HepG2 (cell line): ENCODE data around the gene GPBP1. TPM values are rescaled to one million over a fixed set of nuclear protein-coding genes. Genes with fewer than 3 reads are reported as not detected.
A peak's percentile ranks its signal among the peaks of the same experiment; 100 is the strongest.

Source experiments
- ATAC-seq: fragments of 200-7000 bp; cut with Tn5 transposase; 3 replicates; pipeline ENCODE4 v1.9.1; 2020; ENCODE audit warnings: mild to moderate bottlenecking, moderate library complexity
- BruUV-seq: library from RNA; stranded (reverse); fragments of 400-500 nt; replicated peaks from 2 replicates; lab custom pipeline; 2021; lab: Mats Ljungman, UMichigan
- CTCF ChIA-PET: fragments of 300-600 bp; formaldehyde crosslinking; extraction: SDS; loops from one replicate; lab custom pipeline; 2021; ENCODE audit warnings: low total read pairs, inconsistent platforms, low intra/inter-chr PET ratio; lab: Yijun Ruan, JAX
- POLR2A ChIA-PET: fragments of 350-600 bp; sonication (Branson Sonifier 250); formaldehyde crosslinking; loops from one replicate; lab custom pipeline; 2020; ENCODE audit warnings: antibody characterized with exemption, inconsistent platforms; lab: Yijun Ruan, JAX
- DNase-seq: peaks from one replicate; pipeline ENCODE4 v3.0.0-alpha.2; 2015; ENCODE audit warnings: low spot score
- FAIRE-seq: peaks from 3 replicates; lab custom pipeline; 2011; peaks lifted over from hg19 to GRCh38; lab: Jason Lieb, UNC
- H2AFZ ChIP-seq: one replicate; pipeline ENCODE4 v1.6.1; 2011; ENCODE audit warnings: low read length, inconsistent platforms
- H3K27ac ChIP-seq: fragments of 300-600 bp; 3 replicates; pipeline ENCODE4 v1.8.0; 2011; ENCODE audit warnings: mixed run types, mild to moderate bottlenecking, mixed read lengths, low read length, inconsistent platforms; ENCODE audit not compliant: insufficient read depth; ENCODE audit errors: extremely low read length
- H3K27me3 ChIP-seq, 2 experiments: fragments of 200-600 bp in 1 of 2; 2 replicates in 1 of 2; 3 replicates in 1 of 2; pipeline versions ENCODE4 v1.6.0 to v1.8.0; 2011; ENCODE audit warnings: low read length in 2 of 2, mild to moderate bottlenecking in 2 of 2, moderate library complexity in 2 of 2, inconsistent platforms in 1 of 2; ENCODE audit not compliant: insufficient read depth in 2 of 2, control insufficient read depth in 1 of 2
- H3K36me3 ChIP-seq, 2 experiments: fragments of 200-600 bp in 1 of 2; replicated peaks in 1 of 2; 2 replicates in 1 of 2; 3 replicates in 1 of 2; pipeline versions ENCODE4 v1.5.1 to v1.8.0; 2011; ENCODE audit warnings: low read length in 2 of 2, inconsistent platforms in 1 of 2; ENCODE audit not compliant: insufficient read depth in 2 of 2, control insufficient read depth in 1 of 2
- H3K4me1 ChIP-seq: 2 replicates; pipeline ENCODE4 v1.5.1; 2012; ENCODE audit warnings: low read length, inconsistent platforms; ENCODE audit not compliant: insufficient read depth
- H3K4me2 ChIP-seq: 2 replicates; pipeline ENCODE4 v1.6.0; 2011; ENCODE audit warnings: low read depth, low read length, inconsistent platforms
- H3K4me3 ChIP-seq, 3 experiments: fragments of 200-600 bp in 1 of 3; sonication (generic), shearing (Covaris generic) in 1 of 3; replicated peaks in 1 of 3; 2 replicates each; pipeline ENCODE4 v1.5.1; 2011 to 2016; ENCODE audit warnings: low read length in 3 of 3, inconsistent platforms in 2 of 3, low read depth in 2 of 3, mild to moderate bottlenecking in 2 of 3, control low read depth in 1 of 3, mixed read lengths in 1 of 3; ENCODE audit not compliant: insufficient read depth in 1 of 3
- H3K79me2 ChIP-seq: one replicate; pipeline ENCODE4 v1.6.1; 2011; ENCODE audit warnings: low read length, inconsistent platforms; ENCODE audit not compliant: insufficient read depth
- H3K9ac ChIP-seq: 2 replicates; pipeline ENCODE4 v1.6.0; 2011; ENCODE audit warnings: mild to moderate bottlenecking, low read depth, low read length, inconsistent platforms; ENCODE audit not compliant: insufficient read depth
- H3K9me3 ChIP-seq: 2 replicates; pipeline ENCODE4 v1.5.1; 2012; ENCODE audit warnings: mild to moderate bottlenecking, low read length
- H4K20me1 ChIP-seq: 2 replicates; pipeline ENCODE4 v1.6.0; 2011; ENCODE audit warnings: inconsistent platforms, mild to moderate bottlenecking, low read length, moderate library complexity; ENCODE audit not compliant: insufficient read depth
- AKAP8 ChIP-seq: sonication (generic); formaldehyde crosslinking; IDR thresholded peaks from 2 replicates; pipeline ENCODE4 v1.5.1; 2020; ENCODE audit warnings: mild to moderate bottlenecking, missing genetic modification reagents
- CEBPG ChIP-seq: IDR thresholded peaks from 2 replicates; pipeline ENCODE4 v1.6.1; 2016
- DNMT1 ChIP-seq: sonication (generic); formaldehyde crosslinking; IDR thresholded peaks from 2 replicates; pipeline ENCODE4 v1.5.1; 2020; ENCODE audit warnings: mild to moderate bottlenecking, missing genetic modification reagents
- ELK4 ChIP-seq: sonication (generic); formaldehyde crosslinking; IDR thresholded peaks from 2 replicates; pipeline ENCODE4 v1.9.0; 2021; ENCODE audit warnings: missing genetic modification reagents, borderline replicate concordance
- ESRRA ChIP-seq: sonication (generic); formaldehyde crosslinking; IDR thresholded peaks from 2 replicates; pipeline ENCODE4 v1.5.1; 2020; ENCODE audit warnings: mild to moderate bottlenecking, low read depth, missing genetic modification reagents
- FOXK1 ChIP-seq: sonication (generic); formaldehyde crosslinking; IDR thresholded peaks from 2 replicates; pipeline ENCODE4 v1.4.0; 2020; ENCODE audit warnings: low read depth, missing genetic modification reagents, borderline replicate concordance
- KMT2A ChIP-seq: sonication (generic); formaldehyde crosslinking; IDR thresholded peaks from 2 replicates; pipeline ENCODE4 v1.4.0; 2020; ENCODE audit warnings: missing genetic modification reagents
- NPAS2 ChIP-seq: sonication (generic); formaldehyde crosslinking; IDR thresholded peaks from 2 replicates; pipeline ENCODE4 v1.8.0; 2022; ENCODE audit warnings: mild to moderate bottlenecking, missing genetic modification reagents, borderline replicate concordance
- ZFP36L1 ChIP-seq: sonication (generic); formaldehyde crosslinking; IDR thresholded peaks from 2 replicates; pipeline ENCODE4 v1.8.0; 2022; ENCODE audit warnings: mild to moderate bottlenecking, missing genetic modification reagents, moderate library complexity
- ZNF383 ChIP-seq: sonication (generic); formaldehyde crosslinking; IDR thresholded peaks from 2 replicates; pipeline ENCODE4 v1.4.0; 2020; ENCODE audit warnings: missing genetic modification reagents, mild to moderate bottlenecking, borderline replicate concordance
- ZNF605 ChIP-seq: sonication (generic); formaldehyde crosslinking; IDR thresholded peaks from 2 replicates; pipeline ENCODE4 v1.8.0; 2022; ENCODE audit warnings: mild to moderate bottlenecking, missing genetic modification reagents
- WGBS: methylation state at CpG from one replicate; pipeline ENCODE4 v1.1.6; 2017; ENCODE audit warnings: low lambda C conversion rate; 5-methylcytosine and 5-hydroxymethylcytosine counted together
- in situ Hi-C: cut with HindIII; loops from 2 replicates; pipeline ENCODE4 v1.10.0; 2017; ENCODE audit warnings: low pct_unique_long_range_greater_than_20kb; ENCODE audit not compliant: extremely low pct_ligation_motif_present
- intact Hi-C: fragments of 100-400 bp; cut with micrococcal nuclease; formaldehyde crosslinking; loops from one replicate; pipeline ENCODE4 v1.10.0; 2022; ENCODE audit not compliant: unreplicated experiment
- polyA plus RNA-seq, 8 experiments: library from polyadenylated mRNA; depleted of rRNA in 3 of 8; stranded (reverse) in 7 of 8; unstranded in 1 of 8; fragments of >200 nt; fragmentation: Illumina TruSeq in 4 of 8; extraction: Trizol in 4 of 8; gene quantifications; 2 replicates each; pipeline versions ENCODE4 v1.2.1 to v1.2.3, GENCODE V29; 2011 to 2016; ENCODE audit warnings: low read depth in 4 of 8, missing spikeins in 1 of 8, mixed read lengths in 1 of 8; ENCODE audit not compliant: insufficient read depth in 1 of 8
- total RNA-seq, 5 experiments: library from RNA; depleted of rRNA; stranded (reverse); fragments of >200 nt; fragmentation: Illumina TruSeq; extraction: Trizol; gene quantifications; 2 replicates each; pipeline ENCODE4 v1.2.3, GENCODE V29; 2016; ENCODE audit warnings: low read depth in 1 of 5
- TF ChIP-seq, protein P1 (sequence below): sonication (generic); formaldehyde crosslinking; IDR thresholded peaks from 2 replicates; pipeline ENCODE4 v1.8.1; 2023; ENCODE audit warnings: missing genetic modification reagents, mild to moderate bottlenecking, borderline replicate concordance
- TF ChIP-seq, protein P2 (sequence below): sonication (generic); formaldehyde crosslinking; IDR thresholded peaks from 2 replicates; pipeline ENCODE4 v1.4.0; 2020; ENCODE audit warnings: low read depth, missing genetic modification reagents

The GPBP1 gene
- total and polyA plus RNA-seq, 2 of the 13 experiments (the other 11 are each of a cell fraction or from before 2014, with no cell fraction given), result 27.1 to 72.2 TPM

DNA sequence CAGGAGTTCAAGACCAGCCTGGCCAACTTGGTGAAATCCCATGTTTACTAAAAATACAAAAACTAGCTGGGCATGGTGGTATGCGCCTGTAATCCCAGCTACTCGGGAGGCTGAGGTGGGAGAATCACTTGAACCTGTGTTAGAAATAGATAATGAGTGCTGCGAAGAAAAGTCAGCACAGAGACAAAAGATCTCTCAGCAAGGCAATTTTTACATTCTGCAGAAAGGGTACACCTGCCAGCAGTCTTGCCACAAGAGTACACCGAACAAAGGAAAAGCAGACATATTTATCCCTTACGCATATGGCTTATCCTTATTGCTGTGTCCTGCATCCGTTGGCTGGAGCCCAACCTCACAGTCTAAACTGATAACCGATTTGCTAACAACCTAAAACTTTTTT is 16.2 kb upstream of the GPBP1 start:
- no TSS peak for BruUV-seq
- H3K36me3 ChIP-seq, result no peaks in the 10 kb centered on the region
- CTCF ChIA-PET, result no interaction called here
- no peaks in the 10 kb centered on the region for H3K9me3 ChIP-seq
- H3K4me3 ChIP-seq, result no peak overlapping the region
- no peak overlapping the region for H3K27ac ChIP-seq
- TF ChIP-seq ZFP36L1 (CRISPR knock-in tag), result no peak
- TF ChIP-seq, protein P1, sequence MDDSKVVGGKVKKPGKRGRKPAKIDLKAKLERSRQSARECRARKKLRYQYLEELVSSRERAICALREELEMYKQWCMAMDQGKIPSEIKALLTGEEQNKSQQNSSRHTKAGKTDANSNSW, result no peak
- H3K27me3 ChIP-seq, result no peaks in the 10 kb centered on the region
- no peak for FAIRE-seq
- no peak for ATAC-seq
- no peak overlapping the region for H3K9ac ChIP-seq
- H4K20me1 ChIP-seq, result no peaks in the 10 kb centered on the region
- DNase-seq, result no peak
- intact Hi-C loops (no loop called here), in situ Hi-C loops (no loop called here)
- H2AFZ ChIP-seq, result no peak overlapping the region
- H3K79me2 ChIP-seq, result no peaks in the 10 kb centered on the region
- 57% methylated on average over 7 of the region's 7 CpGs for WGBS
- no peaks in the 10 kb centered on the region for H3K4me1 ChIP-seq
- POLR2A ChIA-PET, result no interaction called here
- H3K4me2 ChIP-seq, result no peak overlapping the region

DNA sequence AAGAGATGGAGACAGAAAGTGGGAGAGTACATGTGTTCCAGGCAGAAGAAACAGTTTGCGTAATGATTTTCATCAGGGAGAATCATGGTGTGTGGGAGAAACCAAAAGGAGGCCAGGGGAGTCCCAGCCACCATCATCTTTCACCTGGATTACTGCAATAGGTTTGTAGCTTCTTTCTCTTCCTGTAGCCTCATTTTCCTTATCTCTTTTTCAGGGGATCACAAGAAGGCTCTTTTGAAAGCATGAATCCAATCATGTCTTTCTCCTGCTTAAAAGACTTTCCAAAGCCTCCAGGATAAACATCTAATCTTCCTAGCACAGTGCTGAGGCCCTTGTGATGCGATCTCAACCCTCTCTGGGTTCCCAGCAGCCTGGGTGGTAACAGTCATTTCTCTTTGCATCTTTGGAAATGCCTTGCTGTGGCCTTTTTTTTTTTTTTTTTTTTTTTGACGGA is 10.3 kb upstream of the GPBP1 start:
- H4K20me1 ChIP-seq, result no peaks in the 10 kb centered on the region
- in situ Hi-C loops, result no loop called here
- peak overlapping the region; percentile 48 for H2AFZ ChIP-seq
- ChIA-PET CTCF (no interaction called here), POLR2A (interaction anchor here (0.7 to 1.5 kb wide), 2 partner anchors 10 to 254 kb away, joined by 3 to 5 read pairs; partner anchors contain the start of genes GPBP1 and SETD9)
- H3K4me3 ChIP-seq, result no peak overlapping the region
- no peaks in the 10 kb centered on the region for H3K36me3 ChIP-seq
- H3K27me3 ChIP-seq, result no peaks in the 10 kb centered on the region
- peaks cover 12% of the 10 kb centered on the region for H3K4me1 ChIP-seq
- no peaks in the 10 kb centered on the region for H3K9me3 ChIP-seq
- no TSS peak for BruUV-seq
- WGBS, result 25% methylated on average over 3 of the region's 3 CpGs
- DNase-seq (no peak), ATAC-seq (peak; percentile 47), FAIRE-seq (no peak)
- peak overlapping the region; percentile 43 for H3K4me2 ChIP-seq
- intact Hi-C loops, result no loop called here
- H3K27ac ChIP-seq, result no peak overlapping the region
- H3K9ac ChIP-seq, result no peak overlapping the region
- H3K79me2 ChIP-seq, result no peaks in the 10 kb centered on the region
- TF ChIP-seq FOXK1 (CRISPR knock-in tag), result no peak
- TF ChIP-seq, protein P2, sequence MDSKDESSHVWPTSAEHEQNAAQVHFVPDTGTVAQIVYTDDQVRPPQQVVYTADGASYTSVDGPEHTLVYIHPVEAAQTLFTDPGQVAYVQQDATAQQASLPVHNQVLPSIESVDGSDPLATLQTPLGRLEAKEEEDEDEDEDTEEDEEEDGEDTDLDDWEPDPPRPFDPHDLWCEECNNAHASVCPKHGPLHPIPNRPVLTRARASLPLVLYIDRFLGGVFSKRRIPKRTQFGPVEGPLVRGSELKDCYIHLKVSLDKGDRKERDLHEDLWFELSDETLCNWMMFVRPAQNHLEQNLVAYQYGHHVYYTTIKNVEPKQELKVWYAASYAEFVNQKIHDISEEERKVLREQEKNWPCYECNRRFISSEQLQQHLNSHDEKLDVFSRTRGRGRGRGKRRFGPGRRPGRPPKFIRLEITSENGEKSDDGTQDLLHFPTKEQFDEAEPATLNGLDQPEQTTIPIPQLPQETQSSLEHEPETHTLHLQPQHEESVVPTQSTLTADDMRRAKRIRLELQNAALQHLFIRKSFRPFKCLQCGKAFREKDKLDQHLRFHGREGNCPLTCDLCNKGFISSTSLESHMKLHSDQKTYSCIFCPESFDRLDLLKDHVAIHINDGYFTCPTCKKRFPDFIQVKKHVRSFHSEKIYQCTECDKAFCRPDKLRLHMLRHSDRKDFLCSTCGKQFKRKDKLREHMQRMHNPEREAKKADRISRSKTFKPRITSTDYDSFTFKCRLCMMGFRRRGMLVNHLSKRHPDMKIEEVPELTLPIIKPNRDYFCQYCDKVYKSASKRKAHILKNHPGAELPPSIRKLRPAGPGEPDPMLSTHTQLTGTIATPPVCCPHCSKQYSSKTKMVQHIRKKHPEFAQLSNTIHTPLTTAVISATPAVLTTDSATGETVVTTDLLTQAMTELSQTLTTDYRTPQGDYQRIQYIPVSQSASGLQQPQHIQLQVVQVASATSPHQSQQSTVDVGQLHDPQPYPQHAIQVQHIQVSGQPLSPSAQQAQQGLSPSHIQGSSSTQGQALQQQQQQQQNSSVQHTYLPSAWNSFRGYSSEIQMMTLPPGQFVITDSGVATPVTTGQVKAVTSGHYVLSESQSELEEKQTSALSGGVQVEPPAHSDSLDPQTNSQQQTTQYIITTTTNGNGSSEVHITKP (CRISPR knock-in tag), result peak; percentile 91
- TF ChIP-seq ELK4 (CRISPR knock-in tag), result no peak
- no peak for TF ChIP-seq AKAP8 (CRISPR knock-in tag)
- TF ChIP-seq CEBPG, result 0 out of 2 replicates have a peak, but pooled peaks have one; percentile 15
- no peak for TF ChIP-seq ZNF383 (CRISPR knock-in tag)
- no peak for TF ChIP-seq ZNF605 (CRISPR knock-in tag)
- no peak for TF ChIP-seq ESRRA (CRISPR knock-in tag)
- TF ChIP-seq NPAS2 (CRISPR knock-in tag), result no peak
- TF ChIP-seq DNMT1 (CRISPR knock-in tag), result no peak
- TF ChIP-seq KMT2A (CRISPR knock-in tag), result no peak
